HepG2 (cell line): ENCODE data around the gene USP20.

ENCODE experiments used
- CTCF ChIP-seq: sonication (generic); formaldehyde crosslinking; IDR thresholded peaks from 2 replicates; pipeline ENCODE4 v1.5.0; 2020; ENCODE audit warnings: mild to moderate bottlenecking, missing genetic modification reagents, moderate library complexity
- DPF2 ChIP-seq: sonication (generic); formaldehyde crosslinking; IDR thresholded peaks from 2 replicates; pipeline ENCODE4 v1.4.0; 2020; ENCODE audit warnings: mild to moderate bottlenecking, low read depth, missing genetic modification reagents, borderline replicate concordance
- ETV6 ChIP-seq: sonication (generic); formaldehyde crosslinking; conservative IDR thresholded peaks from 2 replicates; pipeline ENCODE4 v1.4.0; 2020; ENCODE audit warnings: missing genetic modification reagents
- IRF1 ChIP-seq: sonication (generic); formaldehyde crosslinking; IDR thresholded peaks from 2 replicates; pipeline ENCODE4 v1.4.0; 2020; ENCODE audit warnings: low read depth, mild to moderate bottlenecking, missing genetic modification reagents
- PCBP1 ChIP-seq: fragments of 200-400 bp; formaldehyde crosslinking; IDR thresholded peaks from 2 replicates; pipeline ENCODE4 v1.6.1; 2017; ENCODE audit warnings: mild to moderate bottlenecking, low read depth, low read length, borderline replicate concordance
- REL ChIP-seq: sonication (generic); formaldehyde crosslinking; conservative IDR thresholded peaks from 2 replicates; pipeline ENCODE4 v1.8.0; 2022; ENCODE audit warnings: mild to moderate bottlenecking, missing genetic modification reagents, moderate library complexity
- REST ChIP-seq, 2 experiments: IDR thresholded peaks; 2 replicates each; pipeline ENCODE4 v1.6.1; 2011 to 2012; ENCODE audit warnings: low read length in 2 of 2, borderline replicate concordance in 1 of 2, low read depth in 1 of 2, mild to moderate bottlenecking in 1 of 2, moderate library complexity in 1 of 2
- TOPORS ChIP-seq: sonication (generic); formaldehyde crosslinking; IDR thresholded peaks from 2 replicates; pipeline ENCODE4 v1.8.0; 2023; ENCODE audit warnings: mild to moderate bottlenecking, missing genetic modification reagents
- TSC22D2 ChIP-seq: sonication (generic); formaldehyde crosslinking; IDR thresholded peaks from 2 replicates; pipeline ENCODE4 v1.5.1; 2020; ENCODE audit warnings: missing genetic modification reagents, mild to moderate bottlenecking, borderline replicate concordance
- ZNF549 ChIP-seq: sonication (generic); formaldehyde crosslinking; IDR thresholded peaks from 2 replicates; pipeline ENCODE4 v1.5.0; 2020; ENCODE audit warnings: missing genetic modification reagents

GRCh38 chr9:129845373-129845772 is 10.1 kb downstream of the USP20 start:
- no peak for TF ChIP-seq ZNF549 (CRISPR knock-in tag)
- no peak for TF ChIP-seq TSC22D2 (CRISPR knock-in tag)
- no peak for TF ChIP-seq REST (IDR thresholded peaks at IDR 0.05; ENCODE audit: borderline replicate concordance in 1 of 2, low read depth in 1 of 2, low read length in 2 of 2)
- no peak for TF ChIP-seq ETV6 (CRISPR knock-in tag)
- no peak for TF ChIP-seq PCBP1
- TF ChIP-seq TOPORS (CRISPR knock-in tag) = no peak
- TF ChIP-seq DPF2 = no peak
- no peak for TF ChIP-seq IRF1 (CRISPR knock-in tag)
- no peak for TF ChIP-seq CTCF (CRISPR knock-in tag)
- TF ChIP-seq REL (CRISPR knock-in tag) = no peak
